ENCODE data around the gene TMEM259. TPM values are rescaled to one million over a fixed set of nuclear protein-coding genes. Genes with fewer than 3 reads are reported as not detected.

TMEM259 gene
- total and polyA plus RNA-seq, 2 of the 13 experiments (the other 11 are each of a cell fraction or from before 2014, with no cell fraction given), result 64.7 to 164 TPM

DNA sequence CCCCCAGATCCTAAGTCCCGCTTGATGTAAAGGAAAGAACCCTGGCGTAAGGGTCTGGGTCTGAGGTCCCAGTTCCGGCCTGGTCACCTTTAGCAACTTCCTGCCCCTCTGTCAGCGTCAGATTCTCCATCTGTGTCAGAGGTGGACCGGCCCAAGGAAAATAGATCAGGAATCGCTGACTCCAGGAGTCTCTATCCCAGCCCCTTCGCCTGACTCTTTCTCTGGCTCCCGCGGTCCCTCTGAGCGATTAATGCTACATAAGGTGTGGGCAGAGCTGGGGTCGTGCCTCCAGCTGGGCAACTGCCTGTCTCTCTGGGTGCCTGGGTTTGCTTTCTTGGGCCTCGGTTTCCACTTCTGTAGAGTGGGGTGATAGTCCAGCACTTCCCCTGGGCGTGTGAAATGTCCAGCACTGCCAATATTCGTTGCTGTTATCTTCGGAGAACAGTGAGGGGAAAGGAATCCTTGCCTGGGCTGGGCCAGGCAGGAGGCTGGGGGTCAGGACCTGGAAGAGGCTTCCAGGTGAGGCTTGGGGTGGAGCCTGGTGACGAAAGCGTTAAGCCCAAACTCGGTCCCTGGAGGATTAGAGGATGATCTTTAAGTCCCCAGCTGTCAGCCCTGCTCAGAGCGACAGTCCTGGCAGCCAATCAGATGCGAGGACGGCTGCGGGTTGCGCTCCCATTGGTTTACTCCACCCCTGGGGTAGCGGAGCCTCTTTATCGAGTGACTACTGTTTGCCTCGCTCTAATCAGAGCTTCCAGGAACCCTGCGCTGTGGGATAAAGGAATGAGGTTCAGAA is 19.8 kb upstream of the TMEM259 start (continued):
- TF ChIP-seq ZKSCAN8 (CRISPR knock-in tag; IDR thresholded peaks at IDR 0.05; ENCODE audit: borderline replicate concordance) (peak; percentile 98), ZNF660 (CRISPR knock-in tag; IDR thresholded peaks at IDR 0.05; ENCODE audit: borderline replicate concordance, low read depth) (no peak), MED1 (CRISPR knock-in tag; IDR thresholded peaks at IDR 0.05) (0 out of 2 replicates have a peak, but pooled peaks have one; percentile 28), ATM (IDR thresholded peaks at IDR 0.05; ENCODE audit: borderline replicate concordance) (no peak), ZNF10 (CRISPR knock-in tag; IDR thresholded peaks at IDR 0.05; ENCODE audit: borderline replicate concordance, low read depth) (no peak), ZNF335 (CRISPR knock-in tag; IDR thresholded peaks at IDR 0.05) (0 out of 2 replicates have a peak, but pooled peaks have one; percentile 33), ZBTB7B (CRISPR knock-in tag; IDR thresholded peaks at IDR 0.05) (no peak), CREM (IDR thresholded peaks at IDR 0.05) (peak; percentile 22; the same call in 1 of the 2 replicates), CREM (CRISPR knock-in tag; IDR thresholded peaks at IDR 0.05) (no peak), CREB1 (IDR thresholded peaks at IDR 0.05) (peak; percentile 24; the same call in 1 of the 2 replicates), CREB1 (CRISPR knock-in tag; IDR thresholded peaks at IDR 0.05) (peak; percentile 72; the same call in 1 of the 2 replicates), ZBTB21 (CRISPR knock-in tag; IDR thresholded peaks at IDR 0.05) (no peak), ZNF33A (CRISPR knock-in tag; IDR thresholded peaks at IDR 0.05; ENCODE audit: borderline replicate concordance) (no peak), PITX1 (CRISPR knock-in tag; IDR thresholded peaks at IDR 0.05) (peak; percentile 96), MXI1 (IDR thresholded peaks at IDR 0.05; ENCODE audit: borderline replicate concordance, low read depth, low read length) (peak; percentile 48; the same call in 1 of the 3 replicates), POLR2A (IDR thresholded peaks at IDR 0.05; ENCODE audit: insufficient read depth in 1 of 2, low read depth in 2 of 2, low read length in 2 of 2) (no peak)
- TF ChIP-seq, protein P1, sequence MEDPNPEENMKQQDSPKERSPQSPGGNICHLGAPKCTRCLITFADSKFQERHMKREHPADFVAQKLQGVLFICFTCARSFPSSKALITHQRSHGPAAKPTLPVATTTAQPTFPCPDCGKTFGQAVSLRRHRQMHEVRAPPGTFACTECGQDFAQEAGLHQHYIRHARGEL (CRISPR knock-in tag; IDR thresholded peaks at IDR 0.05), result no peak
- TF ChIP-seq, protein P2, sequence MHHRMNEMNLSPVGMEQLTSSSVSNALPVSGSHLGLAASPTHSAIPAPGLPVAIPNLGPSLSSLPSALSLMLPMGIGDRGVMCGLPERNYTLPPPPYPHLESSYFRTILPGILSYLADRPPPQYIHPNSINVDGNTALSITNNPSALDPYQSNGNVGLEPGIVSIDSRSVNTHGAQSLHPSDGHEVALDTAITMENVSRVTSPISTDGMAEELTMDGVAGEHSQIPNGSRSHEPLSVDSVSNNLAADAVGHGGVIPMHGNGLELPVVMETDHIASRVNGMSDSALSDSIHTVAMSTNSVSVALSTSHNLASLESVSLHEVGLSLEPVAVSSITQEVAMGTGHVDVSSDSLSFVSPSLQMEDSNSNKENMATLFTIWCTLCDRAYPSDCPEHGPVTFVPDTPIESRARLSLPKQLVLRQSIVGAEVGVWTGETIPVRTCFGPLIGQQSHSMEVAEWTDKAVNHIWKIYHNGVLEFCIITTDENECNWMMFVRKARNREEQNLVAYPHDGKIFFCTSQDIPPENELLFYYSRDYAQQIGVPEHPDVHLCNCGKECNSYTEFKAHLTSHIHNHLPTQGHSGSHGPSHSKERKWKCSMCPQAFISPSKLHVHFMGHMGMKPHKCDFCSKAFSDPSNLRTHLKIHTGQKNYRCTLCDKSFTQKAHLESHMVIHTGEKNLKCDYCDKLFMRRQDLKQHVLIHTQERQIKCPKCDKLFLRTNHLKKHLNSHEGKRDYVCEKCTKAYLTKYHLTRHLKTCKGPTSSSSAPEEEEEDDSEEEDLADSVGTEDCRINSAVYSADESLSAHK (CRISPR knock-in tag; IDR thresholded peaks at IDR 0.05; ENCODE audit: borderline replicate concordance), result no peak
- TF ChIP-seq, protein P3, sequence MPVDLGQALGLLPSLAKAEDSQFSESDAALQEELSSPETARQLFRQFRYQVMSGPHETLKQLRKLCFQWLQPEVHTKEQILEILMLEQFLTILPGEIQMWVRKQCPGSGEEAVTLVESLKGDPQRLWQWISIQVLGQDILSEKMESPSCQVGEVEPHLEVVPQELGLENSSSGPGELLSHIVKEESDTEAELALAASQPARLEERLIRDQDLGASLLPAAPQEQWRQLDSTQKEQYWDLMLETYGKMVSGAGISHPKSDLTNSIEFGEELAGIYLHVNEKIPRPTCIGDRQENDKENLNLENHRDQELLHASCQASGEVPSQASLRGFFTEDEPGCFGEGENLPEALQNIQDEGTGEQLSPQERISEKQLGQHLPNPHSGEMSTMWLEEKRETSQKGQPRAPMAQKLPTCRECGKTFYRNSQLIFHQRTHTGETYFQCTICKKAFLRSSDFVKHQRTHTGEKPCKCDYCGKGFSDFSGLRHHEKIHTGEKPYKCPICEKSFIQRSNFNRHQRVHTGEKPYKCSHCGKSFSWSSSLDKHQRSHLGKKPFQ (CRISPR knock-in tag; IDR thresholded peaks at IDR 0.05; ENCODE audit: insufficient replicate concordance), result no peak
- TF ChIP-seq, protein P4, sequence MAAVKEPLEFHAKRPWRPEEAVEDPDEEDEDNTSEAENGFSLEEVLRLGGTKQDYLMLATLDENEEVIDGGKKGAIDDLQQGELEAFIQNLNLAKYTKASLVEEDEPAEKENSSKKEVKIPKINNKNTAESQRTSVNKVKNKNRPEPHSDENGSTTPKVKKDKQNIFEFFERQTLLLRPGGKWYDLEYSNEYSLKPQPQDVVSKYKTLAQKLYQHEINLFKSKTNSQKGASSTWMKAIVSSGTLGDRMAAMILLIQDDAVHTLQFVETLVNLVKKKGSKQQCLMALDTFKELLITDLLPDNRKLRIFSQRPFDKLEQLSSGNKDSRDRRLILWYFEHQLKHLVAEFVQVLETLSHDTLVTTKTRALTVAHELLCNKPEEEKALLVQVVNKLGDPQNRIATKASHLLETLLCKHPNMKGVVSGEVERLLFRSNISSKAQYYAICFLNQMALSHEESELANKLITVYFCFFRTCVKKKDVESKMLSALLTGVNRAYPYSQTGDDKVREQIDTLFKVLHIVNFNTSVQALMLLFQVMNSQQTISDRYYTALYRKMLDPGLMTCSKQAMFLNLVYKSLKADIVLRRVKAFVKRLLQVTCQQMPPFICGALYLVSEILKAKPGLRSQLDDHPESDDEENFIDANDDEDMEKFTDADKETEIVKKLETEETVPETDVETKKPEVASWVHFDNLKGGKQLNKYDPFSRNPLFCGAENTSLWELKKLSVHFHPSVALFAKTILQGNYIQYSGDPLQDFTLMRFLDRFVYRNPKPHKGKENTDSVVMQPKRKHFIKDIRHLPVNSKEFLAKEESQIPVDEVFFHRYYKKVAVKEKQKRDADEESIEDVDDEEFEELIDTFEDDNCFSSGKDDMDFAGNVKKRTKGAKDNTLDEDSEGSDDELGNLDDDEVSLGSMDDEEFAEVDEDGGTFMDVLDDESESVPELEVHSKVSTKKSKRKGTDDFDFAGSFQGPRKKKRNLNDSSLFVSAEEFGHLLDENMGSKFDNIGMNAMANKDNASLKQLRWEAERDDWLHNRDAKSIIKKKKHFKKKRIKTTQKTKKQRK (IDR thresholded peaks at IDR 0.05; ENCODE audit: low read length), result no peak
- TF ChIP-seq, protein P5, sequence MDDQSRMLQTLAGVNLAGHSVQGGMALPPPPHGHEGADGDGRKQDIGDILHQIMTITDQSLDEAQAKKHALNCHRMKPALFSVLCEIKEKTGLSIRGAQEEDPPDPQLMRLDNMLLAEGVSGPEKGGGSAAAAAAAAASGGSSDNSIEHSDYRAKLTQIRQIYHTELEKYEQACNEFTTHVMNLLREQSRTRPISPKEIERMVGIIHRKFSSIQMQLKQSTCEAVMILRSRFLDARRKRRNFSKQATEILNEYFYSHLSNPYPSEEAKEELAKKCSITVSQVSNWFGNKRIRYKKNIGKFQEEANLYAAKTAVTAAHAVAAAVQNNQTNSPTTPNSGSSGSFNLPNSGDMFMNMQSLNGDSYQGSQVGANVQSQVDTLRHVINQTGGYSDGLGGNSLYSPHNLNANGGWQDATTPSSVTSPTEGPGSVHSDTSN (CRISPR knock-in tag; IDR thresholded peaks at IDR 0.05; ENCODE audit: borderline replicate concordance), result peak; percentile 81; the same call in 1 of the 2 replicates

Data from HepG2 (cell line).